Epithelial cell of esophagus (primary cell): ENCODE results near the gene CALY.

Experiments used
- DNase-seq: peaks from one replicate; pipeline ENCODE4 v3.0.0; 2010; ENCODE audit warnings: low read depth
- H3K4me3 ChIP-seq: 2 replicates; pipeline ENCODE4 v1.5.1; 2011; ENCODE audit warnings: mild to moderate bottlenecking, low read length, control low read depth
- TF ChIP-seq, protein P1 (sequence below): IDR thresholded peaks from 2 replicates; pipeline ENCODE4 v1.5.1; 2011; ENCODE audit warnings: low read depth, mild to moderate bottlenecking, low read length, control low read depth, inconsistent platforms; ENCODE audit not compliant: insufficient read depth; ENCODE audit errors: missing control alignments

CALY gene

DNA sequence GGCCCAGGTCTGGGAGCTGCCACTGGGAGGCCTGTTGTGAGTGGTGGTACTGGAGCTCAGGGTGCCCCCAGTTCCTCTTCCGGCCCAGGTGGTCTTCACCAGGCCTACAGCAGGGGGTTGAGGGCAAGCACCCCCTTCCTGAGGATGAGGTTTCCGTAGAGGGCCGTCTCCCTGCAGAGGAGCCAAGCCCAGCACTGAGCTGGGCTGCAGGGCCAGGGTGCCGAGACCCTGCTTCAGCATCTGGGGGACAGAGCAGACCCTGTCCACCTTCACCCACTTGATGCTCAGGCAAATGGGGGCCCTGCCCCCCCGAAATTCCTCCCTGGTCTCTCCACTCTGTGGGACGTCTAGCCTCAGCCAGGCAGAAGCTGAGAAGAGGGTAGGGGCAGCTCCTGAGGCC lies 18.6 kb upstream of the CALY start:
- no peak overlapping the region for H3K4me3 ChIP-seq
- no peak for DNase-seq
- TF ChIP-seq, protein P1, sequence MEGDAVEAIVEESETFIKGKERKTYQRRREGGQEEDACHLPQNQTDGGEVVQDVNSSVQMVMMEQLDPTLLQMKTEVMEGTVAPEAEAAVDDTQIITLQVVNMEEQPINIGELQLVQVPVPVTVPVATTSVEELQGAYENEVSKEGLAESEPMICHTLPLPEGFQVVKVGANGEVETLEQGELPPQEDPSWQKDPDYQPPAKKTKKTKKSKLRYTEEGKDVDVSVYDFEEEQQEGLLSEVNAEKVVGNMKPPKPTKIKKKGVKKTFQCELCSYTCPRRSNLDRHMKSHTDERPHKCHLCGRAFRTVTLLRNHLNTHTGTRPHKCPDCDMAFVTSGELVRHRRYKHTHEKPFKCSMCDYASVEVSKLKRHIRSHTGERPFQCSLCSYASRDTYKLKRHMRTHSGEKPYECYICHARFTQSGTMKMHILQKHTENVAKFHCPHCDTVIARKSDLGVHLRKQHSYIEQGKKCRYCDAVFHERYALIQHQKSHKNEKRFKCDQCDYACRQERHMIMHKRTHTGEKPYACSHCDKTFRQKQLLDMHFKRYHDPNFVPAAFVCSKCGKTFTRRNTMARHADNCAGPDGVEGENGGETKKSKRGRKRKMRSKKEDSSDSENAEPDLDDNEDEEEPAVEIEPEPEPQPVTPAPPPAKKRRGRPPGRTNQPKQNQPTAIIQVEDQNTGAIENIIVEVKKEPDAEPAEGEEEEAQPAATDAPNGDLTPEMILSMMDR: no peak

- no peak for DNase-seq
- no peak overlapping the region for H3K4me3 ChIP-seq
- TF ChIP-seq, protein P1: no peak
Observed at GRCh38 chr10:133354672-133355240, 18.1 kb upstream of the CALY start.

- no peak for DNase-seq
Observed at GRCh38 chr10:133353988-133354605, 17.4 kb upstream of the CALY start.

DNA sequence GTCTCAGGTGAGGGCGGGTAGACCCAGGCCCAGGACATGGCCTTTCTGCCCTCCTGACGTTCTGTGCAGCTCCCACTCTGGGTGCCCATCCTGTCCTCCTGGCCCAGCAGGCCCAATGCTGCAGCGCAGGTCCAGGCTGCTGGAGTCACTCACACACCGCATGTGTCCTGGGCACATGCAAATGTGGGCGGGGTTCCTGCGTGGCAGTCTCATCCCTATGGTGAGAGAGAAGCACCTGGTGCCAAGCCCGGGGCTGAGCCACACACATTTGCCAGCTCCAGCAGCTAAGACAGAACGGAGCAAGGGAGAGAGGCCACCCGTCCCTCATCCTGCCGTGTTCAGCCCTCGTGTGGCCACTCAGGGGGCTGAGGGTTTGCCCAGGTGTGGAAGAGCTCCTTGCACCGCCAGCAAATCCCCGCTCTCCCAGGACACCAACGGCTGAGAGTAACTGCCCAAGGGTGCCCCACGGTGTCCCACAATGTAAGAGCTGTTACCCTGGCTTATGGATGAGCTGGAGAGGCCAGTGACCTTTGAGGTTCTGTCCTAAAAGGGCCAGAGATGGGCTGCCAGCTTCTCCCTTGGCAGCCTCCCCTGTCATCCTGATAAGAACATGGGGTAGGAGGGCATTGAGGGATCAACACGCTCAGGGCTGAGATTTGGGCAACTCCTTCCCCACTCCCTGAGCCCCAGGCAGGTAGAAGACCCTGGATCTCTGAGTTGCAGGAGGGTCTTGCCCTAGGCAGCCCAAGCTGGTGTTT lies 16.7 kb upstream of the CALY start:
- H3K4me3 ChIP-seq: no peak overlapping the region
- no peak for DNase-seq
- TF ChIP-seq, protein P1: no peak

More at GRCh38 chr10:133353988-133354605, 17.4 kb upstream of the CALY start:
- H3K4me3 ChIP-seq: no peak overlapping the region
- TF ChIP-seq, protein P1: no peak

GRCh38 chr10:133351408-133352318 lies 15.0 kb upstream of the CALY start:
- TF ChIP-seq, protein P1: no peak

GRCh38 chr10:133350950-133351329 lies 14.2 kb upstream of the CALY start:
- DNase-seq: no peak
- TF ChIP-seq, protein P1: no peak
- no peak overlapping the region for H3K4me3 ChIP-seq

More at GRCh38 chr10:133351408-133352318, 15.0 kb upstream of the CALY start:
- no peak overlapping the region for H3K4me3 ChIP-seq
- no peak for DNase-seq
